Measurements from ENCODE around the gene PDE7B.

The PDE7B gene

DNA sequence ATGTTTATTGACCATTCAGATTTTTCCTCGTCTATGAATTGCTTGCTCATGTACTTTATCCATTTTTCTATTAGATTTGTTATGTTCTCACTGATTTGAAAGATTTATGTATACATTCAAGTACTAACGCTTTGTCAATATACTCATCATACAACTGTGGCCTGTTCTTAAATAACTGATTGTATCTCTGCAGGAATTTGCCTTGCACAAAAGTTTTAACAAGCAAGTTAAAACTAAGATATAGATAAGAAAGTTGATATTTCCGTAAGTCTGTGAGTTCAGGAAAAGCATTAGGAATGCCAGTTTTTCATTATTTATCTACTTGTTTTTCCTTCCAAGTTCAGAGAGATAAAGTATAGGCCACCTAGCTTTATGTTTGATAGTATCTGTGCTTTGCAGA lies 95.2 kb downstream of the PDE7B start:
- no peaks in the 10 kb centered on the region for H3K27me3 ChIP-seq (ENCODE audit: control insufficient read depth, insufficient read depth, low read length)

GRCh38 chr6:135950669-135951068 lies 99.2 kb downstream of the PDE7B start:
- no peaks in the 10 kb centered on the region for H3K36me3 ChIP-seq (ENCODE audit: control insufficient read depth, insufficient read depth, low read length)
- no peaks in the 10 kb centered on the region for H3K9me3 ChIP-seq (ENCODE audit: control insufficient read depth, low read length)
- no peak overlapping the region for H3K9ac ChIP-seq (ENCODE audit: low read length)
- H3K27me3 ChIP-seq (ENCODE audit: control insufficient read depth, insufficient read depth, low read length): no peaks in the 10 kb centered on the region
- no peak overlapping the region for H3K4me3 ChIP-seq (ENCODE audit: low read length)
- no peaks in the 10 kb centered on the region for H3K4me1 ChIP-seq (ENCODE audit: control insufficient read depth, insufficient read depth, low read length)

More for the DNA sequence above, 95.2 kb downstream of the PDE7B start:
- Histone ChIP-seq H3K9ac (ENCODE audit: low read length) (no peak overlapping the region), H3K36me3 (ENCODE audit: control insufficient read depth, insufficient read depth, low read length) (no peaks in the 10 kb centered on the region), H3K4me1 (ENCODE audit: control insufficient read depth, insufficient read depth, low read length) (no peaks in the 10 kb centered on the region), H3K4me3 (ENCODE audit: low read length) (no peak overlapping the region), H3K9me3 (ENCODE audit: control insufficient read depth, low read length) (no peaks in the 10 kb centered on the region)

DNA sequence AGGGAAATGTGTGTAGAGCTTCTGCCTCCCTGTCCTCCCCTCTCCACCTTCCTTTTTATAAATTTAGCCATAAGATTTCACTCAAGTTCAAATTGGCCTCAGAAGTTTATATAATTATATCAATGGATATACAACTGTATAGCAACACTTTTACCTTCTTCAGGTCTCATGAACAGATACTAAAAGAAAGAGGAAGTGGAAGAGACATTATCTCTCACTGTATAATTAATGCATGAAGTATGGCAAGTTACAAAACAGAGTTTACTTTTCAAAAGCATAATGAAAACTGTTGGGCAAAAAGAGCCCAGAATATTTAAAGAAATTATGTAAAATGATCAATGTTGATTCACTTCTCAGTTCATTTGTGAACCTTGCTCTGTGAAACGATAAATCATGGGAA lies 99.7 kb downstream of the PDE7B start:
- Histone ChIP-seq H3K4me1 (ENCODE audit: control insufficient read depth, insufficient read depth, low read length) (no peaks in the 10 kb centered on the region), H3K4me3 (ENCODE audit: low read length) (no peak overlapping the region), H3K36me3 (ENCODE audit: control insufficient read depth, insufficient read depth, low read length) (no peaks in the 10 kb centered on the region), H3K9me3 (ENCODE audit: control insufficient read depth, low read length) (no peaks in the 10 kb centered on the region), H3K9ac (ENCODE audit: low read length) (no peak overlapping the region), H3K27me3 (ENCODE audit: control insufficient read depth, insufficient read depth, low read length) (no peaks in the 10 kb centered on the region)

DNA sequence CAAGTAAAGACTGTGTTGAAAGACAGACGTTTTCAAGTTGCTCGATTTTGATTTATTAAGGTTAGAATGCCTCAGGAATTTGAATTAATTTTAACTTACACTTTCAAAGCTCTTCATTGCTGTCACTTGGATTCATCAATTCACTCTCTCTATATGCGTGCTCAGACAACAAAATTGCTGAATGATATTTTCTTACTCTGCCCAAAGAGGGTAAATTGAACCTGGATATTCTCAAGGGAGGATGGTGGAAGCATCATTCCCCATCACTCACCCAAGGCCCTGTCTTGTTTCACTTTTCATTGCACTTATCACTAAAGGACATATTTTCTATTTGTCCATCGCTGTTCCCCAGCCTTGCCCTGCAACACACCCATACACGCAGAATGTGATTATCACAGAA lies 102.3 kb downstream of the PDE7B start:
- Histone ChIP-seq H3K4me3 (ENCODE audit: low read length) (no peak overlapping the region), H3K27me3 (ENCODE audit: control insufficient read depth, insufficient read depth, low read length) (no peaks in the 10 kb centered on the region), H3K4me1 (ENCODE audit: control insufficient read depth, insufficient read depth, low read length) (no peaks in the 10 kb centered on the region), H3K36me3 (ENCODE audit: control insufficient read depth, insufficient read depth, low read length) (no peaks in the 10 kb centered on the region), H3K9ac (ENCODE audit: low read length) (no peak overlapping the region), H3K9me3 (ENCODE audit: control insufficient read depth, low read length) (no peaks in the 10 kb centered on the region)

DNA sequence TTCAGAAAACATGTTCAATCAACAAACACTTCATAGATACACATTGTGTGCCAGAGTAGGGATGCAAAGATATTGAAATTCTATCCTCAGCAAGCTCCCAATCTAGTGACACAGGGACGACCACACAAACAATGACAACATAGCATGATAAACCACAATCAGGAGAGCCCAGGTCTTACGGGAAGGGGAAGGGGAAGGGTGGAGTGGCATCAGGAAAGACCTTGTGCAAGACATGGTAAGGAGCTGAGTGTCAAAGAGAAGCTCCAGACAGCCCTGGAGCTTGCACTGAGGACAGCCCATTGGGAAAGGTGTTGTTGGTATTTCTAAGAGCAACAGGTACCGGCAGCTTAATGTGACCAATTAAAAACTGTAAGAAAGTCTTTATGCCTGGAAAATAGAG lies 103.6 kb downstream of the PDE7B start:
- no peaks in the 10 kb centered on the region for H3K27me3 ChIP-seq (ENCODE audit: control insufficient read depth, insufficient read depth, low read length)
- H3K9me3 ChIP-seq (ENCODE audit: control insufficient read depth, low read length): no peaks in the 10 kb centered on the region
- H3K4me1 ChIP-seq (ENCODE audit: control insufficient read depth, insufficient read depth, low read length): no peaks in the 10 kb centered on the region
- no peak overlapping the region for H3K9ac ChIP-seq (ENCODE audit: low read length)
- no peaks in the 10 kb centered on the region for H3K36me3 ChIP-seq (ENCODE audit: control insufficient read depth, insufficient read depth, low read length)
- no peak overlapping the region for H3K4me3 ChIP-seq (ENCODE audit: low read length)

DNA sequence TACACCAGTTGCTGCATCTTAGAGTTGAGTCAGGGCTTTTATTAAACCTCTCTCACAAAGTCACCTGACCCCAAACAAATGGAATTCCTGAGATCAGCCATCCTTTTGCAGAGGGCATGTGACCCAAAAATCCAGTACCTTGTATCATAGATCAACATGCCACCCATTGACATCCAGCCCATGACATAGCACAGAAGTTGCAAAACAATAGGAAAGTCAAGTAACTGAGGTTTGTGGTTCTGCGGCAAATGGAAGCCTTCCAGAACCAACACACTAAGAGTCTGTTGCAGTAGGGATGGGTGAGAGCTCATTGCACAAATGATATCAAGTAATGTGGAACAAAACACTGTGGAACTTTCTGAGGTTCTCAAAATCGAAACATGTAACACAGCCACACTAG lies 111.2 kb downstream of the PDE7B start:
- Histone ChIP-seq H3K27me3 (ENCODE audit: control insufficient read depth, insufficient read depth, low read length) (no peaks in the 10 kb centered on the region), H3K36me3 (ENCODE audit: control insufficient read depth, insufficient read depth, low read length) (no peaks in the 10 kb centered on the region)

DNA sequence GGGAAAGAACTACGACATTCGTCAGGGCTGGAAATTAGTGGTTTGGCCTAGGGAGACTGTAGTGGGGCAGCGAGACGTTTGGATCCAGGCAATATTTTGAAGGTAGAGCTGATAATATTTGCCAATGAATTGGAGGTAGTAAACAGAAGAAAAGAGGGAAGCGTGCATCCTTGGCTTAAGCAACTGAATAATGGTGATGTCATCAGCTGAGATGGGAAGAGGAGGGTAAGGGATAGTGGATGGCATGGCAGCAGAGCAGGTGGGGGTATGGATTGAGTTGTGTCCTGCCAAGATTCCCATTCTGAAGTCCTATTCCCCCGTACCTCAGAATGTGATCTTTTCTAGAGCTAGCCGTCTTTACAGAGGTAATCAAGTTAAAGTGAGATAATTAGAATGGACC lies 119.2 kb downstream of the PDE7B start:
- H3K36me3 ChIP-seq (ENCODE audit: control insufficient read depth, insufficient read depth, low read length): no peaks in the 10 kb centered on the region
- no peaks in the 10 kb centered on the region for H3K4me1 ChIP-seq (ENCODE audit: control insufficient read depth, insufficient read depth, low read length)

More for the DNA sequence above, 111.2 kb downstream of the PDE7B start:
- no peaks in the 10 kb centered on the region for H3K9me3 ChIP-seq (ENCODE audit: control insufficient read depth, low read length)
- H3K4me3 ChIP-seq (ENCODE audit: low read length): no peak overlapping the region
- no peak overlapping the region for H3K9ac ChIP-seq (ENCODE audit: low read length)
- H3K4me1 ChIP-seq (ENCODE audit: control insufficient read depth, insufficient read depth, low read length): no peaks in the 10 kb centered on the region

GRCh38 chr6:135971351-135971750 lies 119.8 kb downstream of the PDE7B start:
- Histone ChIP-seq H3K4me3 (ENCODE audit: low read length) (no peak overlapping the region), H3K36me3 (ENCODE audit: control insufficient read depth, insufficient read depth, low read length) (no peaks in the 10 kb centered on the region), H3K4me1 (ENCODE audit: control insufficient read depth, insufficient read depth, low read length) (no peaks in the 10 kb centered on the region), H3K27me3 (ENCODE audit: control insufficient read depth, insufficient read depth, low read length) (no peaks in the 10 kb centered on the region), H3K9me3 (ENCODE audit: control insufficient read depth, low read length) (no peaks in the 10 kb centered on the region), H3K9ac (ENCODE audit: low read length) (no peak overlapping the region)

More for the DNA sequence above, 119.2 kb downstream of the PDE7B start:
- H3K9me3 ChIP-seq (ENCODE audit: control insufficient read depth, low read length): no peaks in the 10 kb centered on the region
- no peak overlapping the region for H3K4me3 ChIP-seq (ENCODE audit: low read length)
- H3K9ac ChIP-seq (ENCODE audit: low read length): no peak overlapping the region
- H3K27me3 ChIP-seq (ENCODE audit: control insufficient read depth, insufficient read depth, low read length): no peaks in the 10 kb centered on the region

DNA sequence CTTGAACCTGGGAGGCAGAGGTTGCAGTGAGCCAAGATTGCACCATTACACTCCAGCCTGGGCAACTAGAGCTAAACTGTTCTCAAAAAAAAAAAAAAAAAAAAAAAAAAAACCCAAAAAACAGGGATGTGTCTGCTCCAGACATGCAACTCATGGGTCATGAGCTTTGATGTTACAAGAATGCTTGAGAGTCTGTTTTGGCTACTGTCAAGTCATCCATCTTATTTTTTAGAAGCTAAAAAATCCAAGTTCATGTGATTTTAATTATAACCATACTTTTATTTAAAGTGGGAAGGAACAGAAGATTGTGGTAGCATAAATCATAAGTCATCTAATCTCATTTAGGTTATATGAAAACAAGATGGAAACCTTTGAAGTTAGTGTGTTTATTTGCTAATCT lies 120.6 kb downstream of the PDE7B start:
- Histone ChIP-seq H3K36me3 (ENCODE audit: control insufficient read depth, insufficient read depth, low read length) (no peaks in the 10 kb centered on the region), H3K4me1 (ENCODE audit: control insufficient read depth, insufficient read depth, low read length) (no peaks in the 10 kb centered on the region), H3K4me3 (ENCODE audit: low read length) (no peak overlapping the region), H3K9ac (ENCODE audit: low read length) (no peak overlapping the region), H3K9me3 (ENCODE audit: control insufficient read depth, low read length) (no peaks in the 10 kb centered on the region), H3K27me3 (ENCODE audit: control insufficient read depth, insufficient read depth, low read length) (no peaks in the 10 kb centered on the region)

DNA sequence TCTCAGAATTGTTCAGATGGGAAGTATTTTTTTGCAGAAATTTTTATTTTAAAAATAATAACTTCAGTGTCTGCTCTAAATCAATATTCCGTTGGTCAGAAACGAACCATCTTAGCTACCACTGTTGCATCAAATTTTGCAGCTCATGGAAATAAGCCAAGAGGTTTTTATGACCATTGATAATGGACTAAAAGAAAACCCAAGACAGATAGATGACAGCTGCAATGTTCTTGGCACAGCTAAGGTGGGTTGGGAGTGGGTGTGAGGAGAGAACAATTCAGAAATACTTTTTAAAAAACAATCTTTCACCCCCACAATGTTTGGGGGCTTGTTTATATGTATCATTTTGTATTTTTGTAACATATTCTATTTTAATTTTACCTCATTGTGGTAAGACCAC lies 121.1 kb downstream of the PDE7B start:
- Histone ChIP-seq H3K4me1 (ENCODE audit: control insufficient read depth, insufficient read depth, low read length) (no peaks in the 10 kb centered on the region), H3K9me3 (ENCODE audit: control insufficient read depth, low read length) (no peaks in the 10 kb centered on the region), H3K4me3 (ENCODE audit: low read length) (no peak overlapping the region), H3K27me3 (ENCODE audit: control insufficient read depth, insufficient read depth, low read length) (no peaks in the 10 kb centered on the region), H3K9ac (ENCODE audit: low read length) (no peak overlapping the region), H3K36me3 (ENCODE audit: control insufficient read depth, insufficient read depth, low read length) (no peaks in the 10 kb centered on the region)

DNA sequence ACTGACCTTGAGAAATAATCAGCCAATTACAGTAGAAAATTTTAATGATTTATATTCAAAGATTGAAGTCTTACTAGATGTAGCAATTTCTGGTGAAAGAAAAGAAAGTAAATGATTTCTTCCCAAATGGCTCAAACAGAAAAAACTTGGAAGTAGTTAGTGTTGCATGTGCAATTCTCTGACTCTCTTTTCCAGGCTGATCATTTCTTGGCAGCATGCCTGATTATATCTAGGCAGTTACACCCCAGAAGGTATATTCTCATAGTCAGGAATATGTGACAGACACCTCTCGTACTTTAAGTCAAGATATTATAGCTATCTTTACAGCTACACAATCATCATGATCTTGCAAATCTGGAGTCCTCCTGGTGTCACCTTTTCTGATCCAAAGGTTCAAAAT lies 122.9 kb downstream of the PDE7B start:
- no peaks in the 10 kb centered on the region for H3K4me1 ChIP-seq (ENCODE audit: control insufficient read depth, insufficient read depth, low read length)
- no peaks in the 10 kb centered on the region for H3K27me3 ChIP-seq (ENCODE audit: control insufficient read depth, insufficient read depth, low read length)
- no peaks in the 10 kb centered on the region for H3K9me3 ChIP-seq (ENCODE audit: control insufficient read depth, low read length)
- no peak overlapping the region for H3K9ac ChIP-seq (ENCODE audit: low read length)
- no peaks in the 10 kb centered on the region for H3K36me3 ChIP-seq (ENCODE audit: control insufficient read depth, insufficient read depth, low read length)
- H3K4me3 ChIP-seq (ENCODE audit: low read length): no peak overlapping the region

GRCh38 chr6:135976585-135976984 lies 125.1 kb downstream of the PDE7B start:
- Histone ChIP-seq H3K9ac (ENCODE audit: low read length) (no peak overlapping the region), H3K27me3 (ENCODE audit: control insufficient read depth, insufficient read depth, low read length) (no peaks in the 10 kb centered on the region), H3K9me3 (ENCODE audit: control insufficient read depth, low read length) (no peaks in the 10 kb centered on the region), H3K4me1 (ENCODE audit: control insufficient read depth, insufficient read depth, low read length) (no peaks in the 10 kb centered on the region), H3K4me3 (ENCODE audit: low read length) (no peak overlapping the region), H3K36me3 (ENCODE audit: control insufficient read depth, insufficient read depth, low read length) (no peaks in the 10 kb centered on the region)

GRCh38 chr6:135983093-135983492 lies 131.6 kb downstream of the PDE7B start:
- no peak overlapping the region for H3K9ac ChIP-seq (ENCODE audit: low read length)
- no peaks in the 10 kb centered on the region for H3K27me3 ChIP-seq (ENCODE audit: control insufficient read depth, insufficient read depth, low read length)
- no peak overlapping the region for H3K4me3 ChIP-seq (ENCODE audit: low read length)
- no peaks in the 10 kb centered on the region for H3K4me1 ChIP-seq (ENCODE audit: control insufficient read depth, insufficient read depth, low read length)
- no peaks in the 10 kb centered on the region for H3K9me3 ChIP-seq (ENCODE audit: control insufficient read depth, low read length)
- H3K36me3 ChIP-seq (ENCODE audit: control insufficient read depth, insufficient read depth, low read length): no peaks in the 10 kb centered on the region

All from mucosa of stomach (tissue), 1 donor.